Testis (tissue), 3 donors: Measurements from ENCODE around the gene COL6A3. TPM values are rescaled to one million over a fixed set of nuclear protein-coding genes. Genes with fewer than 3 reads are reported as not detected.
"Not testable (repeated sequence)": the region's sequence is repeated elsewhere in the genome, so short reads cannot be mapped to it uniquely, and the experiment has no call there.

Source experiments
- DNase-seq: peaks from one replicate; pipeline ENCODE4 v3.0.0-alpha.2; 2019
- H3K27ac ChIP-seq, 2 donors: fragments of 200-600 bp; sonication (generic); one replicate each; pipeline ENCODE4 v1.5.1; 2019
- H3K27me3 ChIP-seq: fragments of 200-600 bp; sonication (generic); one replicate; pipeline ENCODE4 v1.5.1; 2019
- H3K36me3 ChIP-seq: fragments of 200-600 bp; sonication (generic); one replicate; pipeline ENCODE4 v1.5.1; 2017; ENCODE audit warnings: low read depth; ENCODE audit errors: missing control alignments
- H3K4me1 ChIP-seq: fragments of 200-600 bp; sonication (generic); one replicate; pipeline ENCODE4 v1.5.1; 2019
- H3K4me3 ChIP-seq, 2 donors: fragments of 200-600 bp; sonication (generic); one replicate each; pipeline ENCODE4 v1.5.1; 2017 to 2019
- H3K9me3 ChIP-seq: fragments of 200-600 bp; sonication (generic); one replicate; pipeline ENCODE4 v1.5.1; 2017
- POLR2A ChIP-seq: fragments of 450-650 bp; IDR thresholded peaks from one replicate; pipeline ENCODE4 v1.6.1; 2017; ENCODE audit warnings: antibody characterized with exemption, mild to moderate bottlenecking, moderate library complexity
- WGBS, 2 donors: methylation state at CpG; one replicate each; pipeline ENCODE4 v1.1.5; 2018; 5-methylcytosine and 5-hydroxymethylcytosine counted together
- intact Hi-C: fragments of 100-400 bp; cut with DNase I; formaldehyde crosslinking; loops from one replicate; pipeline ENCODE4 v1.15.1; 2023; ENCODE audit warnings: low total_unique reads
- polyA plus RNA-seq: library from polyadenylated mRNA; stranded (reverse); fragments of 350-450 nt; fragmentation: Illumina TruSeq; extraction: RNeasy Lipid Tissue Mini Kit (QIAGEN cat#74804); gene quantifications from one replicate; pipeline ENCODE4 v1.2.3, GENCODE V29; 2014; ENCODE audit warnings: low read depth, low replicate concordance; ENCODE audit not compliant: insufficient read depth
- total RNA-seq, 2 donors: library from RNA; depleted of rRNA; stranded (reverse); fragments of >200 nt; gene quantifications; one replicate each; pipeline ENCODE4 v1.2.3, GENCODE V29; 2016
- TF ChIP-seq, protein P1 (sequence below), 3 experiments: fragments of 450-650 bp in 2 of 3; fragments of 200-600 bp in 1 of 3; sonication (generic) in 1 of 3; IDR thresholded peaks; one replicate each; pipeline ENCODE4 v1.5.1; 2016 to 2019; ENCODE audit warnings: antibody characterized with exemption in 3 of 3, mild to moderate bottlenecking in 2 of 3, moderate library complexity in 1 of 3

The COL6A3 gene
- total and polyA plus RNA-seq, 3 donors from 2014 or later: 35.1 to 93.1 (median 74.1) TPM

- TF ChIP-seq, protein P1, sequence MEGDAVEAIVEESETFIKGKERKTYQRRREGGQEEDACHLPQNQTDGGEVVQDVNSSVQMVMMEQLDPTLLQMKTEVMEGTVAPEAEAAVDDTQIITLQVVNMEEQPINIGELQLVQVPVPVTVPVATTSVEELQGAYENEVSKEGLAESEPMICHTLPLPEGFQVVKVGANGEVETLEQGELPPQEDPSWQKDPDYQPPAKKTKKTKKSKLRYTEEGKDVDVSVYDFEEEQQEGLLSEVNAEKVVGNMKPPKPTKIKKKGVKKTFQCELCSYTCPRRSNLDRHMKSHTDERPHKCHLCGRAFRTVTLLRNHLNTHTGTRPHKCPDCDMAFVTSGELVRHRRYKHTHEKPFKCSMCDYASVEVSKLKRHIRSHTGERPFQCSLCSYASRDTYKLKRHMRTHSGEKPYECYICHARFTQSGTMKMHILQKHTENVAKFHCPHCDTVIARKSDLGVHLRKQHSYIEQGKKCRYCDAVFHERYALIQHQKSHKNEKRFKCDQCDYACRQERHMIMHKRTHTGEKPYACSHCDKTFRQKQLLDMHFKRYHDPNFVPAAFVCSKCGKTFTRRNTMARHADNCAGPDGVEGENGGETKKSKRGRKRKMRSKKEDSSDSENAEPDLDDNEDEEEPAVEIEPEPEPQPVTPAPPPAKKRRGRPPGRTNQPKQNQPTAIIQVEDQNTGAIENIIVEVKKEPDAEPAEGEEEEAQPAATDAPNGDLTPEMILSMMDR (IDR thresholded peaks at IDR 0.05): no peak
- TF ChIP-seq POLR2A: no peak
- no peak for DNase-seq
- 83 to 85% methylated on average over 2 of the region's 2 CpGs for WGBS, 2 donors
- Histone ChIP-seq H3K27ac (no peak overlapping the region), H3K4me1 (peaks cover 6% of the 10 kb centered on the region), H3K4me3 (no peak overlapping the region), H3K36me3 (no peaks in the 10 kb centered on the region), H3K27me3 (no peaks in the 10 kb centered on the region), H3K9me3 (no peaks in the 10 kb centered on the region)
- intact Hi-C loops: no loop called here
Measured at GRCh38 chr2:237304763-237305514, 109.0 kb downstream of the COL6A3 start.

GRCh38 chr2:237303244-237303643, 110.7 kb downstream of the COL6A3 start:
- H3K4me1 ChIP-seq, intact Hi-C loops: not testable (repeated sequence)

DNA sequence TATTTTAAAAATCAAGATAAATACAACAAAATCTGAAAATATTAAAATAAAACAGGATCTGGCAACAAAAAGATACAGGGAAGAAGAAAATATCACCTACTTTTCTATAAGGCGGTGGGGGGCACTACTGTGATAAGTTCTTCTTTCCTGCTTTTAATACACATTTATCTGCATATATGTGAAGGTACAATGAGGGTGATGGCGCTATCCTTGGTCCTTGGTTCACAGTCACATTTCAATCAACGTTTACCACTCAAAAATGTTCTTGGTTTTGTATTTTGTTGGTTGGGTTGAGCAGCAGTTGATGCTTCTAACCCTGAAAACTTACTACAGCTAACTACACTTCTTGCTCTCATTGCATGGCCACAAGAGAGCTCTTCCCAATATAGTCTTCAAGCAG, 112.4 kb downstream of the COL6A3 start:
- no peak for TF ChIP-seq POLR2A
- TF ChIP-seq, protein P1 (IDR thresholded peaks at IDR 0.05): no peak
- no peaks in the 10 kb centered on the region for H3K9me3 ChIP-seq

More at GRCh38 chr2:237303244-237303643, 110.7 kb downstream of the COL6A3 start:
- not testable (repeated sequence) for DNase-seq, H3K36me3 ChIP-seq, H3K9me3 ChIP-seq, H3K4me3 ChIP-seq, H3K27me3 ChIP-seq, H3K27ac ChIP-seq
- WGBS, 2 donors: 60 to 95% methylated on average over 1 of the region's 1 CpG

GRCh38 chr2:237300739-237301138, 113.2 kb downstream of the COL6A3 start:
- DNase-seq: no peak
- Histone ChIP-seq H3K9me3 (no peaks in the 10 kb centered on the region), H3K36me3 (no peaks in the 10 kb centered on the region), H3K4me3 (no peak overlapping the region), H3K27me3 (no peaks in the 10 kb centered on the region), H3K4me1 (peaks cover 9% of the 10 kb centered on the region), H3K27ac (no peak overlapping the region)
- intact Hi-C loops: no loop called here
- 90 to 93% methylated on average over 5 of the region's 5 CpGs for WGBS, 2 donors
- TF ChIP-seq, protein P1 (IDR thresholded peaks at IDR 0.05): no peak
- TF ChIP-seq POLR2A: no peak

More for the DNA sequence above, 112.4 kb downstream of the COL6A3 start:
- peaks cover 9% of the 10 kb centered on the region for H3K4me1 ChIP-seq
- WGBS, 2 donors: 90 to 93% methylated on average over 3 of the region's 3 CpGs
- H3K4me3 ChIP-seq: no peak overlapping the region
- no peaks in the 10 kb centered on the region for H3K27me3 ChIP-seq
- no peak overlapping the region for H3K27ac ChIP-seq
- no peak for DNase-seq
- intact Hi-C loops: no loop called here
- H3K36me3 ChIP-seq: no peaks in the 10 kb centered on the region

- H3K27me3 ChIP-seq: no peaks in the 10 kb centered on the region
- intact Hi-C loops: loop anchor here (10.0 kb wide), 1 partner anchor 115 kb away; the partner anchor contains the start of gene COL6A3
- 77 to 86% methylated on average over 3 of the region's 3 CpGs for WGBS, 2 donors
- TF ChIP-seq, protein P1 (IDR thresholded peaks at IDR 0.05): no peak
- no peak for TF ChIP-seq POLR2A
- H3K27ac ChIP-seq: no peak overlapping the region
- H3K4me3 ChIP-seq: no peak overlapping the region
- H3K4me1 ChIP-seq: peaks cover 4% of the 10 kb centered on the region
- H3K36me3 ChIP-seq: no peaks in the 10 kb centered on the region
- no peak for DNase-seq
- H3K9me3 ChIP-seq: no peaks in the 10 kb centered on the region
Measured at GRCh38 chr2:237299906-237300305, 114.1 kb downstream of the COL6A3 start.
